Spinal cord (tissue), 10 donors: Measurements from ENCODE around the gene PPIC. TPM values are rescaled to one million over a fixed set of nuclear protein-coding genes. Genes with fewer than 3 reads are reported as not detected.
"Not testable (repeated sequence)": the region's sequence is repeated elsewhere in the genome, so short reads cannot be mapped to it uniquely, and the experiment has no call there.

Experiments used
- DNase-seq, 6 donors: peaks; one replicate each; pipeline versions ENCODE4 v3.0.0 to v3.0.0-alpha.2; 2013 to 2015; ENCODE audit warnings: low spot score in 6 of 6, low read depth in 4 of 6
- H3K27ac ChIP-seq: one replicate; pipeline ENCODE4 v1.5.1; 2013; ENCODE audit warnings: low read depth, low read length, control low read depth
- H3K27me3 ChIP-seq: one replicate; pipeline ENCODE4 v1.6.1; 2013; ENCODE audit warnings: low read length; ENCODE audit not compliant: control insufficient read depth, insufficient read depth
- H3K36me3 ChIP-seq: one replicate; pipeline ENCODE4 v1.6.1; 2013; ENCODE audit warnings: low read length; ENCODE audit not compliant: control insufficient read depth, insufficient read depth
- H3K4me1 ChIP-seq: one replicate; pipeline ENCODE4 v1.6.1; 2013; ENCODE audit warnings: low read length; ENCODE audit not compliant: control insufficient read depth, insufficient read depth
- H3K4me3 ChIP-seq: one replicate; pipeline ENCODE4 v1.5.1; 2013; ENCODE audit warnings: low read depth, low read length, control low read depth
- H3K9me3 ChIP-seq: one replicate; pipeline ENCODE4 v1.6.1; 2013; ENCODE audit warnings: low read length; ENCODE audit not compliant: control insufficient read depth, insufficient read depth
- WGBS: methylation state at CpG from one replicate; pipeline ENCODE4 v1.1.5; 2013; ENCODE audit warnings: missing lambda C conversion rate; ENCODE audit not compliant: insufficient coverage; 5-methylcytosine and 5-hydroxymethylcytosine counted together
- polyA plus RNA-seq, 2 donors: library from polyadenylated mRNA; unstranded; fragments of 120-200 nt; gene quantifications; one replicate each; pipeline ENCODE4 v1.2.1, GENCODE V29; 2013; ENCODE audit not compliant: insufficient read length in 2 of 2
- small RNA-seq: library from RNA; depleted of rRNA; stranded (forward); fragments of <200 nt; gene quantifications from one replicate; pipeline ENCODE3, GENCODE V24; 2014; ENCODE audit warnings: low replicate concordance
- total RNA-seq, 2 donors: library from RNA; depleted of rRNA in 1 of 2; stranded (reverse); fragments of 120-200 nt in 1 of 2; fragments of >200 nt in 1 of 2; gene quantifications; one replicate each; pipeline versions ENCODE4 v1.2.3 to v1.2.4, GENCODE V29; 2013 to 2014
- donor health status: healthy.

The PPIC gene
- total and polyA plus RNA-seq, 4 donors, result 15.1 to 72.5 (median 30.8) TPM

GRCh38 chr5:122973759-122974158, 62.8 kb downstream of the PPIC start:
- not testable (repeated sequence) for H3K4me3 ChIP-seq, H3K9me3 ChIP-seq, H3K36me3 ChIP-seq, H3K27me3 ChIP-seq, H3K4me1 ChIP-seq, DNase-seq, H3K27ac ChIP-seq
- WGBS, result no CpG with 5 or more reads among the region's 1 CpG

Small RNAs within 50 kb of the gene (small RNA-seq; reads per million reads assigned to genes)
- gene RN7SL689P, result not detected
- gene RN7SL711P, result not detected

Other genes with a start within 250 kb of the PPIC start
- gene SNX24, start 191.1 kb downstream of the PPIC start, total RNA-seq, result 10 to 100 TPM; 32.8 to 38.3 TPM
- gene SNX24, start 191.1 kb downstream of the PPIC start, polyA plus RNA-seq, result 10 to 100 TPM; 26.7 to 28.9 TPM
- 10 to 100 TPM in 1 of 2 donors, 1 to 10 TPM in 1; 9.9 to 22.3 TPM for gene PRDM6, start 52.5 kb upstream of the PPIC start, total RNA-seq
- gene PRDM6, start 52.5 kb upstream of the PPIC start, polyA plus RNA-seq, result 1 to 10 TPM in 1 of 2 donors, under 1 TPM in 1; 0.84 to 6.8 TPM